Hepatocyte (in vitro differentiated cells): ENCODE data around the gene MAD1L1. TPM values are rescaled to one million over a fixed set of nuclear protein-coding genes. Genes with fewer than 3 reads are reported as not detected.

ENCODE experiments used
- DNase-seq: peaks from one replicate; pipeline ENCODE4 v3.0.0-alpha.2; 2016; ENCODE audit warnings: low spot score
- H2AFZ ChIP-seq: fragments of 200-600 bp; sonication (generic); 2 replicates; pipeline ENCODE4 v1.6.0; 2016; ENCODE audit warnings: antibody characterized with exemption, mild to moderate bottlenecking
- H3K27ac ChIP-seq: fragments of 200-600 bp; sonication (generic); 2 replicates; pipeline ENCODE4 v1.5.1; 2016; ENCODE audit warnings: mild to moderate bottlenecking
- H3K27me3 ChIP-seq: fragments of 200-600 bp; sonication (generic); 2 replicates; pipeline ENCODE4 v1.6.1; 2016
- H3K36me3 ChIP-seq: fragments of 200-600 bp; sonication (generic); replicated peaks from 2 replicates; pipeline ENCODE4 v1.5.1; 2016; ENCODE audit warnings: low read depth; ENCODE audit not compliant: insufficient read depth
- H3K4me1 ChIP-seq: fragments of 200-600 bp; sonication (generic); 2 replicates; pipeline ENCODE4 v1.5.1; 2016; ENCODE audit warnings: mild to moderate bottlenecking, moderate library complexity; ENCODE audit not compliant: insufficient read depth
- H3K4me2 ChIP-seq: fragments of 200-600 bp; sonication (generic); 2 replicates; pipeline ENCODE4 v1.6.0; 2016
- H3K4me3 ChIP-seq: fragments of 200-600 bp; sonication (generic); 2 replicates; pipeline ENCODE4 v1.5.1; 2016; ENCODE audit warnings: mild to moderate bottlenecking
- H3K79me2 ChIP-seq: fragments of 200-600 bp; sonication (generic); 2 replicates; pipeline ENCODE4 v1.6.0; 2017; ENCODE audit warnings: mild to moderate bottlenecking
- H3K9me2 ChIP-seq: fragments of 200-600 bp; sonication (generic); replicated peaks from 2 replicates; pipeline ENCODE4 v1.6.0; 2017; ENCODE audit warnings: mild to moderate bottlenecking; ENCODE audit not compliant: insufficient read depth
- H3K9me3 ChIP-seq: fragments of 200-600 bp; sonication (generic); 2 replicates; pipeline ENCODE4 v1.5.1; 2016; ENCODE audit warnings: low read depth, mild to moderate bottlenecking
- H4K20me1 ChIP-seq: fragments of 200-600 bp; sonication (generic); 2 replicates; pipeline ENCODE4 v1.6.0; 2016; ENCODE audit warnings: mild to moderate bottlenecking; ENCODE audit not compliant: insufficient read depth, poor library complexity, severe bottlenecking
- EZH2 ChIP-seq: fragments of 200-600 bp; sonication (generic); IDR thresholded peaks from 2 replicates; pipeline ENCODE4 v1.6.1; 2016; ENCODE audit warnings: antibody characterized with exemption, mild to moderate bottlenecking, borderline replicate concordance
- EZH2phosphoT487 ChIP-seq: fragments of 200-600 bp; sonication (generic); IDR thresholded peaks from one replicate; pipeline ENCODE4 v1.6.1; 2018; ENCODE audit warnings: antibody characterized with exemption, mild to moderate bottlenecking, low read depth, moderate library complexity; ENCODE audit not compliant: unreplicated experiment, severe bottlenecking
- WGBS: methylation state at CpG from one replicate; pipeline ENCODE4 v1.1.6; 2016; ENCODE audit warnings: low lambda C conversion rate; ENCODE audit errors: missing lambda C conversion rate; 5-methylcytosine and 5-hydroxymethylcytosine counted together
- polyA plus RNA-seq: library from polyadenylated mRNA; unstranded; fragments of >200 nt; fragmentation: Nextera tagmentation; extraction: Ambion mirVana; gene quantifications from 2 replicates; pipeline ENCODE4 v1.2.1, GENCODE V29; 2016
- total RNA-seq: library from RNA; depleted of rRNA; stranded (reverse); fragments of >200 nt; gene quantifications from 2 replicates; pipeline ENCODE4 v1.2.3, GENCODE V29; 2014
- TF ChIP-seq, protein P1 (sequence below): fragments of 200-600 bp; sonication (generic); IDR thresholded peaks from 2 replicates; pipeline ENCODE4 v1.5.1; 2016; ENCODE audit warnings: antibody characterized with exemption, mild to moderate bottlenecking; ENCODE audit not compliant: poor library complexity

The MAD1L1 gene
- total and polyA plus RNA-seq, 2 experiments from 2014 or later, result 30.7 to 31.0 TPM

GRCh38 chr7:2152646-2153045 lies 80.1 kb downstream of the MAD1L1 start:
- Histone ChIP-seq H3K36me3 (no peaks in the 10 kb centered on the region), H4K20me1 (no peaks in the 10 kb centered on the region), H3K9me3 (no peaks in the 10 kb centered on the region), H3K9me2 (no peaks in the 10 kb centered on the region), H3K79me2 (peaks cover 8% of the 10 kb centered on the region), H3K27me3 (no peaks in the 10 kb centered on the region), H3K4me2 (no peak overlapping the region), H3K27ac (no peak overlapping the region), H3K4me1 (peaks cover 15% of the 10 kb centered on the region), H3K4me3 (no peak overlapping the region), H2AFZ (no peak overlapping the region)
- no peak for TF ChIP-seq EZH2phosphoT487
- TF ChIP-seq EZH2, result no peak
- TF ChIP-seq, protein P1, sequence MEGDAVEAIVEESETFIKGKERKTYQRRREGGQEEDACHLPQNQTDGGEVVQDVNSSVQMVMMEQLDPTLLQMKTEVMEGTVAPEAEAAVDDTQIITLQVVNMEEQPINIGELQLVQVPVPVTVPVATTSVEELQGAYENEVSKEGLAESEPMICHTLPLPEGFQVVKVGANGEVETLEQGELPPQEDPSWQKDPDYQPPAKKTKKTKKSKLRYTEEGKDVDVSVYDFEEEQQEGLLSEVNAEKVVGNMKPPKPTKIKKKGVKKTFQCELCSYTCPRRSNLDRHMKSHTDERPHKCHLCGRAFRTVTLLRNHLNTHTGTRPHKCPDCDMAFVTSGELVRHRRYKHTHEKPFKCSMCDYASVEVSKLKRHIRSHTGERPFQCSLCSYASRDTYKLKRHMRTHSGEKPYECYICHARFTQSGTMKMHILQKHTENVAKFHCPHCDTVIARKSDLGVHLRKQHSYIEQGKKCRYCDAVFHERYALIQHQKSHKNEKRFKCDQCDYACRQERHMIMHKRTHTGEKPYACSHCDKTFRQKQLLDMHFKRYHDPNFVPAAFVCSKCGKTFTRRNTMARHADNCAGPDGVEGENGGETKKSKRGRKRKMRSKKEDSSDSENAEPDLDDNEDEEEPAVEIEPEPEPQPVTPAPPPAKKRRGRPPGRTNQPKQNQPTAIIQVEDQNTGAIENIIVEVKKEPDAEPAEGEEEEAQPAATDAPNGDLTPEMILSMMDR, result no peak
- no peak for DNase-seq
- 95% methylated on average over 9 of the region's 9 CpGs for WGBS

GRCh38 chr7:2151801-2152612 lies 80.7 kb downstream of the MAD1L1 start:
- TF ChIP-seq EZH2phosphoT487, result no peak
- TF ChIP-seq, protein P1, result no peak
- no peak for TF ChIP-seq EZH2
- peaks cover 8% of the 10 kb centered on the region for H3K4me1 ChIP-seq
- H3K27ac ChIP-seq, result no peak overlapping the region
- H3K9me2 ChIP-seq, result no peaks in the 10 kb centered on the region
- H3K4me3 ChIP-seq, result no peak overlapping the region
- H3K9me3 ChIP-seq, result no peaks in the 10 kb centered on the region
- no peak for DNase-seq
- no peaks in the 10 kb centered on the region for H3K27me3 ChIP-seq
- no peak overlapping the region for H3K4me2 ChIP-seq
- no peaks in the 10 kb centered on the region for H3K36me3 ChIP-seq
- no peak overlapping the region for H2AFZ ChIP-seq
- H3K79me2 ChIP-seq, result peaks cover 8% of the 10 kb centered on the region
- WGBS, result 90% methylated on average over 23 of the region's 24 CpGs
- H4K20me1 ChIP-seq, result no peaks in the 10 kb centered on the region

- no peak for DNase-seq
- Histone ChIP-seq H3K4me3 (no peak overlapping the region), H3K27ac (no peak overlapping the region), H3K4me2 (no peak overlapping the region), H3K27me3 (no peaks in the 10 kb centered on the region), H4K20me1 (no peaks in the 10 kb centered on the region), H2AFZ (no peak overlapping the region), H3K36me3 (no peaks in the 10 kb centered on the region), H3K9me2 (no peaks in the 10 kb centered on the region), H3K9me3 (no peaks in the 10 kb centered on the region), H3K4me1 (peaks cover 5% of the 10 kb centered on the region), H3K79me2 (peaks cover 8% of the 10 kb centered on the region)
- 80% methylated on average over 8 of the region's 8 CpGs for WGBS
- TF ChIP-seq EZH2 (no peak), EZH2phosphoT487 (no peak)
- TF ChIP-seq, protein P1, result no peak
Measured at GRCh38 chr7:2151237-2151636, 81.5 kb downstream of the MAD1L1 start.
